ENCODE data around the gene SVOPL.

DNA sequence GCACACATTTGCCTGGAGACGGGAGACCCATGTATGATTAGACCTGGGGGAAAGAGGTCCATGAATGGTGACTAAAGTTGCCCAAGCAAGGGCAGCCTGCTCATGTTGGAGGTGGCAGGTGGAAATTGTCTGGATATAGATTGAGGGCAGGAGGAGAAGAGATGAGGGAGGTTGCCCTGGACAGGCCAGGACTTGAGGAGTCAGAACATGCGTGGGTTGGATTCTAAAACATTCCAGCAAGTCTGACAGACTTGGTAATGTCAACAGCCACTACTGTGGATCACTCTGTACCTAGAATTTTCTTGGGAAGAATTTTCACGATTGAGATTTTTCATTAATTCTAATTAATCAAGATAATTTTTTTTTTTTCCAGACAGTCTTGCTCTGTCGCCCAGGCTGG is 19.1 kb upstream of the SVOPL start:
- TF ChIP-seq CTCF (IDR thresholded peaks at IDR 0.05; ENCODE audit: low read length) (no peak), EZH2 (optimal IDR thresholded peaks at IDR 0.05; ENCODE audit: low read depth, low read length) (no peak)

All from MM.1S (cell line).